Naive thymus-derived CD8-positive, alpha-beta T cell (primary cell): ENCODE data around the gene TBC1D5. TPM values are rescaled to one million over a fixed set of nuclear protein-coding genes. Genes with fewer than 3 reads are reported as not detected.
"Not testable (repeated sequence)": the region's sequence is repeated elsewhere in the genome, so short reads cannot be mapped to it uniquely, and the experiment has no call there.

ENCODE experiments used
- ATAC-seq, 2 donors: fragments of 150-1000 bp; cut with Tn5 transposase in 1 of 2; sonication (Bioruptor Pico), chemical (Tn5 transposase) in 1 of 2; 1 replicate in 1 of 2; 2 replicates in 1 of 2; pipeline ENCODE4 v1.10.0; 2021; ENCODE audit warnings: mild to moderate bottlenecking in 2 of 2, moderate library complexity in 2 of 2
- POLR2A ChIA-PET: fragments of 350-600 bp; sonication (Branson Sonifier 250); formaldehyde crosslinking; loops from one replicate; lab custom pipeline; 2021; ENCODE audit warnings: antibody characterized with exemption; lab: Charles Lee
- DNase-seq, 10 donors: peaks; one replicate each; pipeline versions ENCODE4 v3.0.0 to v3.0.0-alpha.2; 2020 to 2022
- H3K27ac Mint-ChIP-seq, 10 donors: one replicate each; pipeline ENCODE4 v1.8.0; 2020 to 2022; ENCODE audit warnings: mild to moderate bottlenecking in 10 of 10, mixed read lengths in 10 of 10, moderate library complexity in 4 of 10, inconsistent platforms in 1 of 10
- H3K27me3 Mint-ChIP-seq, 5 donors: one replicate each; pipeline ENCODE4 v1.8.0; 2021 to 2022; ENCODE audit warnings: mixed read lengths in 5 of 5
- H3K36me3 Mint-ChIP-seq, 3 donors: one replicate each; pipeline ENCODE4 v1.8.0; 2020 to 2022; ENCODE audit warnings: mixed read lengths in 3 of 3, mild to moderate bottlenecking in 2 of 3, inconsistent platforms in 1 of 3
- H3K4me1 Mint-ChIP-seq, 4 donors: one replicate each; pipeline ENCODE4 v1.8.0; 2021 to 2022; ENCODE audit warnings: mixed read lengths in 4 of 4
- H3K4me3 Mint-ChIP-seq, 10 donors: one replicate each; pipeline ENCODE4 v1.8.0; 2020 to 2022; ENCODE audit warnings: mild to moderate bottlenecking in 10 of 10, mixed read lengths in 10 of 10, moderate library complexity in 6 of 10, inconsistent platforms in 1 of 10
- H3K9me3 Mint-ChIP-seq, 9 donors: one replicate each; pipeline ENCODE4 v1.8.0; 2020 to 2022; ENCODE audit warnings: mixed read lengths in 9 of 9, mild to moderate bottlenecking in 3 of 9, inconsistent platforms in 1 of 9, moderate library complexity in 1 of 9
- polyA plus RNA-seq, 3 donors: library from polyadenylated mRNA; unstranded; fragments of 300-500 nt; fragmentation: Illumina TruSeq; gene quantifications; one replicate each; pipeline ENCODE4 v1.2.3, GENCODE V29; 2021
- total RNA-seq, 8 experiments: library from RNA in 2 of 8; stranded (reverse) in 2 of 8; gene quantifications; one replicate each; pipeline ENCODE4 v1.2.3 and lab custom pipeline; 2021 to 2026

The TBC1D5 gene
- total and polyA plus RNA-seq, 5 experiments from 2014 or later: 21.8 to 34.7 (median 27.2) TPM

GRCh38 chr3:17730318-17730967 is 12.0 kb downstream of the TBC1D5 start:
- Mint-ChIP-seq H3K27me3 (no peaks in the 10 kb centered on the region), H3K9me3 (peaks cover 0 to 4% (median 0%) of the 10 kb centered on the region in 9 donors), H3K36me3 (peaks cover 17 to 46% (median 42%) of the 10 kb centered on the region in 3 donors), H3K27ac (peak overlapping the region in 2 of 10 donors; percentile 11 to 58), H3K4me1 (peaks cover 12 to 30% (median 21%) of the 10 kb centered on the region in 4 donors), H3K4me3 (no peak overlapping the region)
- DNase-seq: no peak
- ATAC-seq: no peak
- POLR2A ChIA-PET: no interaction called here

- H3K27ac Mint-ChIP-seq: no peak overlapping the region
- no peak overlapping the region for H3K4me3 Mint-ChIP-seq
- POLR2A ChIA-PET: no interaction called here
- DNase-seq (no peak), ATAC-seq (no peak)
- H3K4me1 Mint-ChIP-seq: peaks cover 2 to 16% (median 6%) of the 10 kb centered on the region in 4 donors
- H3K27me3 Mint-ChIP-seq: no peaks in the 10 kb centered on the region
- peaks cover 0 to 4% (median 0%) of the 10 kb centered on the region in 9 donors for H3K9me3 Mint-ChIP-seq
- peaks cover 7 to 49% (median 42%) of the 10 kb centered on the region in 3 donors for H3K36me3 Mint-ChIP-seq
Observed at GRCh38 chr3:17726313-17726712, 16.1 kb downstream of the TBC1D5 start.

GRCh38 chr3:17725844-17726243 is 16.6 kb downstream of the TBC1D5 start:
- H3K27me3 Mint-ChIP-seq, DNase-seq, ATAC-seq, H3K27ac Mint-ChIP-seq, H3K9me3 Mint-ChIP-seq, POLR2A ChIA-PET, H3K4me3 Mint-ChIP-seq: not testable (repeated sequence)
- H3K36me3 Mint-ChIP-seq: peaks cover 7 to 48% (median 40%) of the 10 kb centered on the region in 3 donors
- H3K4me1 Mint-ChIP-seq: peaks cover 2 to 14% (median 6%) of the 10 kb centered on the region in 4 donors

GRCh38 chr3:17724948-17725347 is 17.5 kb downstream of the TBC1D5 start:
- H3K36me3 Mint-ChIP-seq: peaks cover 7 to 43% (median 37%) of the 10 kb centered on the region in 3 donors
- ATAC-seq (no peak), DNase-seq (no peak)
- H3K27ac Mint-ChIP-seq: no peak overlapping the region
- no peak overlapping the region for H3K4me3 Mint-ChIP-seq
- POLR2A ChIA-PET: no interaction called here
- peaks cover 0 to 7% (median 3%) of the 10 kb centered on the region in 4 donors for H3K4me1 Mint-ChIP-seq
- peaks cover 0 to 4% (median 0%) of the 10 kb centered on the region in 9 donors for H3K9me3 Mint-ChIP-seq
- H3K27me3 Mint-ChIP-seq: no peaks in the 10 kb centered on the region

GRCh38 chr3:17724122-17724521 is 18.3 kb downstream of the TBC1D5 start:
- POLR2A ChIA-PET: no interaction called here
- peaks cover 0 to 5% (median 1%) of the 10 kb centered on the region in 4 donors for H3K4me1 Mint-ChIP-seq
- no peak overlapping the region for H3K27ac Mint-ChIP-seq
- H3K9me3 Mint-ChIP-seq: peaks cover 0 to 4% (median 0%) of the 10 kb centered on the region in 9 donors
- DNase-seq (no peak), ATAC-seq (no peak)
- no peak overlapping the region for H3K4me3 Mint-ChIP-seq
- H3K27me3 Mint-ChIP-seq: no peaks in the 10 kb centered on the region
- H3K36me3 Mint-ChIP-seq: peaks cover 7 to 39% (median 31%) of the 10 kb centered on the region in 3 donors

- DNase-seq (no peak), ATAC-seq (no peak)
- POLR2A ChIA-PET: no interaction called here
- H3K27ac Mint-ChIP-seq: peak overlapping the region in 1 of 10 donors; percentile 12
- no peaks in the 10 kb centered on the region for H3K27me3 Mint-ChIP-seq
- peaks cover 28 to 53% (median 37%) of the 10 kb centered on the region in 3 donors for H3K36me3 Mint-ChIP-seq
- H3K4me1 Mint-ChIP-seq: peaks cover 2 to 7% (median 3%) of the 10 kb centered on the region in 4 donors
- peaks cover 0 to 49% (median 16%) of the 10 kb centered on the region in 9 donors for H3K9me3 Mint-ChIP-seq
- no peak overlapping the region for H3K4me3 Mint-ChIP-seq
Observed at GRCh38 chr3:17717411-17717810, 25.0 kb downstream of the TBC1D5 start.

GRCh38 chr3:17714473-17714872 is 28.0 kb downstream of the TBC1D5 start:
- Mint-ChIP-seq H3K4me1 (peaks cover under 1 to 11% (median 4%) of the 10 kb centered on the region in 4 donors), H3K27ac (no peak overlapping the region), H3K9me3 (peaks cover 0 to 50% (median 20%) of the 10 kb centered on the region in 9 donors), H3K36me3 (peaks cover 33 to 53% (median 41%) of the 10 kb centered on the region in 3 donors), H3K27me3 (no peaks in the 10 kb centered on the region), H3K4me3 (peak overlapping the region in 1 of 10 donors; percentile 30)
- no peak for ATAC-seq
- DNase-seq: no peak
- POLR2A ChIA-PET: no interaction called here

- POLR2A ChIA-PET: no interaction called here
- Mint-ChIP-seq H3K4me3 (no peak overlapping the region), H3K9me3 (peaks cover 0 to 18% (median 11%) of the 10 kb centered on the region in 9 donors), H3K27me3 (no peaks in the 10 kb centered on the region), H3K36me3 (peaks cover 14 to 21% (median 20%) of the 10 kb centered on the region in 3 donors), H3K27ac (no peak overlapping the region), H3K4me1 (peaks cover 5 to 15% (median 9%) of the 10 kb centered on the region in 4 donors)
- no peak for ATAC-seq
- no peak for DNase-seq
Observed at GRCh38 chr3:17709236-17709810, 33.1 kb downstream of the TBC1D5 start.

- POLR2A ChIA-PET: no interaction called here
- Mint-ChIP-seq H3K9me3 (peaks cover 0 to 8% (median 3%) of the 10 kb centered on the region in 9 donors), H3K27me3 (no peaks in the 10 kb centered on the region), H3K36me3 (peaks cover 5 to 11% (median 9%) of the 10 kb centered on the region in 3 donors), H3K4me1 (peaks cover 5 to 13% (median 9%) of the 10 kb centered on the region in 4 donors), H3K27ac (peak overlapping the region in 3 of 10 donors; percentile 2 to 69 (median 22)), H3K4me3 (no peak overlapping the region)
- ATAC-seq (no peak), DNase-seq (no peak)
Observed at GRCh38 chr3:17707813-17708543, 34.5 kb downstream of the TBC1D5 start.

GRCh38 chr3:17705991-17706390 is 36.4 kb downstream of the TBC1D5 start:
- H3K27me3 Mint-ChIP-seq, H3K36me3 Mint-ChIP-seq, H3K9me3 Mint-ChIP-seq, POLR2A ChIA-PET, DNase-seq, H3K4me3 Mint-ChIP-seq: not testable (repeated sequence)
- Mint-ChIP-seq H3K27ac (peak overlapping the region in 2 of 10 donors; percentile 43 to 44), H3K4me1 (peaks cover 3 to 10% (median 4%) of the 10 kb centered on the region in 4 donors)
- ATAC-seq: peak in 1 of 2 donors; percentile 50

GRCh38 chr3:17699815-17700214 is 42.6 kb downstream of the TBC1D5 start:
- H3K27me3 Mint-ChIP-seq, ATAC-seq, DNase-seq, H3K27ac Mint-ChIP-seq, H3K4me3 Mint-ChIP-seq, POLR2A ChIA-PET: not testable (repeated sequence)
- Mint-ChIP-seq H3K36me3 (peaks cover 0 to 25% (median 5%) of the 10 kb centered on the region in 3 donors), H3K9me3 (peaks cover 0 to 33% (median 4%) of the 10 kb centered on the region in 9 donors), H3K4me1 (peaks cover 8 to 28% (median 19%) of the 10 kb centered on the region in 4 donors)

- H3K27ac Mint-ChIP-seq, ATAC-seq, H3K27me3 Mint-ChIP-seq, DNase-seq, POLR2A ChIA-PET, H3K4me3 Mint-ChIP-seq: not testable (repeated sequence)
- peaks cover 0 to 34% (median 8%) of the 10 kb centered on the region in 9 donors for H3K9me3 Mint-ChIP-seq
- peaks cover 15 to 36% (median 27%) of the 10 kb centered on the region in 4 donors for H3K4me1 Mint-ChIP-seq
- H3K36me3 Mint-ChIP-seq: peaks cover 10 to 34% (median 11%) of the 10 kb centered on the region in 3 donors
Observed at GRCh38 chr3:17695665-17696064, 46.8 kb downstream of the TBC1D5 start.
